ENCODE data around the gene DUOX2.
"Not testable (repeated sequence)": the region's sequence is repeated elsewhere in the genome, so short reads cannot be mapped to it uniquely, and the experiment has no call there.

Gene DUOX2

DNA sequence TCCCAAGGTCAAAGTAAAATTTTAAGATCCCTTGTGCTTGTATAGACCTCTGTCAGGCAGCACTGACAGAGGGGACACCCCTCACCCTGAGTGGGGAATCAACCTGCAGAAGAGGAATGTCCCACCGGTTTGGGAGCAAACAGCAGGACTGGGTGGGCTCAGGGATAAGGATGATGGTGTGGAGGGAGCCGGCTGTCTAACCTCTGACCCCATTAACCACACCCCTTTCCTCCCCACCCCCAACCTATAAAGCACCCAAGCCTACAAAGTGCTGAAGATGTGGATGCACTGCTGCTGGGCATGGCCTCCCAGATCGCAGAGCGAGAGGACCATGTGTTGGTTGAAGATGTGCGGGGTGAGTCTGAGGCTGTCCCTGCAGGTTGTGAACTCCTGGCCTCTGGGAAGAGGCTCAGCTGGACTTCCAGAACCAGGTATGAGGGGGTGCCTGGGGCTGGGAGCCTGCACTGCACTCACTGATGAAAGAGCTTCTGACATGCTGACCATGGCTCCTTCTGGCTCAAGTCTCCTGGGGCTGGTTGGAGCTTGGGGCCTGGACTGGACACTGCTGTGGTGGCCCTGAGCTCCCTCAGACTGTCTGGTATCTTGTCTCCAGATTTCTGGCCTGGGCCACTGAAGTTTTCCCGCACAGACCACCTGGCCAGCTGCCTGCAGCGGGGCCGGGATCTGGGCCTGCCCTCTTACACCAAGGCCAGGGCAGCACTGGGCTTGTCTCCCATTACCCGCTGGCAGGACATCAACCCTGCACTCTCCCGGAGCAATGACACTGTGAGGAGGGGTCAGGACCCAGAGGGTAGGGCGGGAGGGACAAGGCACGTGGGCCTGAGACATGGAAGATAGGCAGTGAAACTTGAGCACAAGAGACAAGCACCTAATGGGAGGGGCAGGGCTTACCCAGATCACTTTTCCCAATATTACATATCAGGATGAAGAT, 25.1 kb upstream of the DUOX2 start:
- no peak for DNase-seq

DNA sequence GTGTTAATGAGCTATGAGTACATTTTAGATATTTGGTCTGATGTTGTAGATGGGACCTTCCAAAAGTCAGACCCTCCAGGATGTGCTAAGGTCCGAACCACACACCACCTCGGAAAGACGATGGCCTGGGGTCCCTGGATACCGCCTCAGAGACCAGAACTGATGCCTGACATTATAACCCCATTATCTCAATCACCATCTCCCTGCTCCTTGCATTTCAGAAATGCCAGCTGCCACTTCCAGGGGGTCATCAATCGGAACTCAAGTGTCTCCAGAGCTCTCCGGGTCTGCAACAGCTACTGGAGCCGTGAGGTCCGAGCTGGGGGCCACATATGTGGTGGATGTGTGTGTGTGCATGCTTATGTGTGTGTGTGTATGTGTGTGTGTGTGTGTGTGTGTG, 23.7 kb upstream of the DUOX2 start:
- DNase-seq, result no peak

DNA sequence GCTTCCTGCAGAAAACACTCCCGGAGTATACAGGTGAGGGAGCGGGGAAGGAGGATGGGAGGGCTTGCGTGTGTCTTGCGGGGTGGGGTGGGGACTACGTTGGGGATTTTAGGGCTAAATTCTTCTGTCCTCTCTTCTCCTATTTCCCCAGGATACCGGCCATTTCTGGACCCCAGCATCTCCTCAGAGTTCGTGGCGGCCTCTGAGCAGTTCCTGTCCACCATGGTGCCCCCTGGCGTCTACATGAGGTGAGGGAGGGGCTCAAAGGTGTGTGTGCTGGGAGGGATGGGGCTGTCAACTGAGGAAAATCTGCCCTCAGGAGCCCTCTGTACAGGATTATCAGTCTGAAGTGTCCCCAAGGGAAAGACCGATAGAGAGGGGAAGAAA, 22.4 kb upstream of the DUOX2 start:
- no peak for DNase-seq

DNA sequence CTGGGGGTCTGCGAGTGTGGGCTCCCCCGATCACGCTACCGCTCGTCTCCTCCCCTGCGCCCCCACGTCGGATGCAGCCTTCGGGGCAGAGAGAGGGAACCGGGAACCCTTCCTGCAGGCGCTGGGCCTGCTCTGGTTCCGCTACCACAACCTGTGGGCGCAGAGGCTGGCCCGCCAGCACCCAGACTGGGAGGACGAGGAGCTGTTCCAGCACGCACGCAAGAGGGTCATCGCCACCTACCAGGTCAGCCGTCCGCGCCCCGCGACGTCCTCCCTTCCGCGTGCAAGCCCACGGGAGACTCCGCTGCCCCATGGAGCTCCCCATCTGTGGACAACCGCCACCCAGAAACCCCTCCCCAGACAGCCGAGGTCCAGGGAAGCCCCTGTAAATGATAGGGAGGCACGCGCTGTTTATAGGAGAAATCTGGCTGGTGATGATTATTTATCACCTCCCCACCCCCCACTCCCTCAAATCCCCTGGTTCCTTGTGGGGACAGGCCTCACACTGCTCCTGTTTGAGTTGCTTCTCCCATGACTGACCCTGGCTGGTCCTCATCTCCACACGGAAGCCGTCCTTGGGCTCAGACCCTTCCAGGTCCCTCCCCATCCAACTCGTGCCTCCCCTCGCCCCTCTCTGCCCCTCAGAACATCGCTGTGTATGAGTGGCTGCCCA, 21.9 kb upstream of the DUOX2 start:
- DNase-seq, result not testable (repeated sequence)

DNA sequence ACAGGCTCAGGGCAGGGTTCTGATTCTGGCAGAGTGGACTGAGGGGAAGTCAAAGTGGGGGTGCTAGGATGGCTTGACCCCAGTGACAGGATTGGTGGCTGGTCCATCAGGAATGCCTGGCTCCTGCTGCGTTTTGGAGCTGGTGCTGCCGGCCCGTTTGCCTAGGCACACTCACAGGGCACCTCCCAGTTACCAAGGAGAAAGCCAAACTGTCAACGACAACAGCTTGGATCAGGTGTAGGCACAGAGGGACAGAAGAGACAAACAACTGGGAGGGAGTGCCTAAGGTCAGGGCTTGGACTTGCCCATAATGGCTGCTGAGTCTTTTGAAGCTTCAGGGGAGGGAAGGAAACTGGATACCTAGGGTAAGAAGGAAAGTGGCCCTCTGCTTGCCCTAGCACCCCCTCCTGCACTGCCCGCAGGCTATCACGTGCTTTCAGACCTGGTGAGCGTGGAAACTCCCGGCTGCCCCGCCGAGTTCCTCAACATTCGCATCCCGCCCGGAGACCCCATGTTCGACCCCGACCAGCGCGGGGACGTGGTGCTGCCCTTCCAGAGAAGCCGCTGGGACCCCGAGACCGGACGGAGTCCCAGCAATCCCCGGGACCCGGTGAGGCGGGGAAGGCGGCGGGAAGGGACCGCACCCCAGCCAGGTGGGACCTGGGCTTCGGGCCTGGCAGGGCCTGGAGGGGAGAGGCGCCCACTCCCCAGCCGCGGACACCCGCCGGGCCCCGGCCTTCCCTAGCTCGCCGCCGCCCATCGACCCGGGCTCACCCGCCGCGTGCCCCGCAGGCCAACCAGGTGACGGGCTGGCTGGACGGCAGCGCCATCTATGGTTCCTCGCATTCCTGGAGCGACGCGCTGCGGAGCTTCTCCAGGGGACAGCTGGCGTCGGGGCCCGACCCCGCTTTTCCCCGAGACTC, 21.0 kb upstream of the DUOX2 start:
- no peak for DNase-seq

DNA sequence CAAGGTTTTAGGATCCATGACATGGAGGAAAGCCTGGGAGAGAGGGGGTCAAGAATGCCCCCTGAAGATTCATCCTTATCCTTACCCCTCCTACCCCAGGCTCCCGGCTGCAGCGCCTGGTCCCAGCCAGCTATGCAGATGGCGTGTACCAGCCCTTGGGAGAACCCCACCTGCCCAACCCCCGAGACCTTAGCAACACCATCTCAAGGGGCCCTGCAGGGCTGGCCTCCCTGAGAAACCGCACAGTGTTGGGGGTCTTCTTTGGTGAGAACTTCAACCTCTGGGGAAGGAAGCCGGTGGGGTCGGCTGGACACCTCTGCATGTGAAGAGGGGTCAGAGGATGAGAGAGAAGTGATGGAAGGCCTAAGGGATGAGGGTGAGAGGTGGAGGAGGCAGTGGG, 20.1 kb upstream of the DUOX2 start:
- no peak for DNase-seq

DNA sequence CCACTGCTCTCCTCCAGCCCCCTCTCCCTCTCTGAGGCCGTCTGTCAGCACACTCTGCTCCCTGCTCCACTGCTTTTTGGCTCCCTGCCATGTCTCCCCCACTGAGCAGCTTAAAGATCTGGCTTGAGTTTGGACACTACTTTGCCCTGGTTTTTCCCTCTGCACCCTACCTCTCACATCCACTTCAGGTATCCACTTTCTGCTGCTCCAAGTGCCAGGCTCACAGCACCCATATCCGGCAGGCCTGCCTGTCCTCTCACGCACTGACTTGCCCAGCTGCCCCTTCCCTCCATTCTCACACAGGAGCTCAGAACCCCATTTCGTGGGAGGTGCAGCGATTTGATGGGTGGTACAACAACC, 19.6 kb upstream of the DUOX2 start:
- DNase-seq, result no peak

DNA sequence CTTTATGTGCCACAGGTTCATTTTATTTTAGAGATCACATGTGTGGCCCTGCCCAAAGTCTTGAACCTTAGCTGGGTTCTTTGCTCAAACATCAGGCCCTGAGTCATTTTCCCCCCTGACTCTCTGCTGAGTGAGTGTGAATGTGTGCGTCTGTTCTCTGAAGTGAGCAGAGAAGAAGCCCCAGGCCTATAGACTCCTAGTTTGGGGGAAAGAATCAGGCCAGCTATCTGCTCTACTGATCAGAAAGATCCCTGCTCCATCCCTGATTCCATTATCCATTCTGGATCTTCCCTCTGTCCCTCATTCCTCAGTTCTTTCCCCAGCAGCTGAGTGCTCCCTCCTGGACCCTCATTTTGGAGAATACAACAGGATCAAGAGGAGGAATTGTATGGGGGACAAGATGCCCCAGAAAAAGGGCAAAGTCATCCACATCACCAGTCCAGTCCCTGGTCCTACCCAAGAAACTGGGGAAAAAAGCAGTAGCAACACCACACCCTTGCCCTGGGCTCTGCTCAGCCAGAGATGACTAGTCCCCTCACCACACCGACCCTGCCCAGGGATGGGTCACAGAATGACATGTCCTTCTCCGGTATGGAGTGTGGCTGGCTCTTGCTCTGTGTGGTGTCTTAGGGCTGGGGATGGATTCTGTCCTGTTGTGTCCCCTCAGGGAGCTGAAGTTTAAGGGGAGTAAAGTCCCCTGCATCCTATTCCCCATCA, 19.0 kb upstream of the DUOX2 start:
- DNase-seq, result no peak

DNA sequence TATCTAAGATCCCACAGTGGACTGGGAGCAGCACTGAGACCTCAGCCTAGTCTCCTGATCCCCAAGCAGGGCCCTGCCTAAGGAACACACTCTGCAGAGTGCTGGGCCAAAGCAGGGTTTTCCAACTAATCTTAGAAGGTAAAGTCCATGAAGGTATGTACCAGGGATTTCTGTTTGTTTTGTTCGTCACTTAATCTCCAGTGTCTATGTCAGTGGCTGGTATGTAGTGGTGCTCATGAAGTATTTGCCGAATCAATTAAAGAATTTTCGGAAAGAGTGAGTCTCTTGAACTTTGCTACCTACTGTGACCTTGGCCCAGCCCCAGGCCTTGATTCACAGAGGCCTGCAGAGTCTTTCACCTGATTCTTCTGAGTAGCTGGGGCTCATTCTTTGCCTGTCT, 17.5 kb upstream of the DUOX2 start:
- no peak for DNase-seq

DNA sequence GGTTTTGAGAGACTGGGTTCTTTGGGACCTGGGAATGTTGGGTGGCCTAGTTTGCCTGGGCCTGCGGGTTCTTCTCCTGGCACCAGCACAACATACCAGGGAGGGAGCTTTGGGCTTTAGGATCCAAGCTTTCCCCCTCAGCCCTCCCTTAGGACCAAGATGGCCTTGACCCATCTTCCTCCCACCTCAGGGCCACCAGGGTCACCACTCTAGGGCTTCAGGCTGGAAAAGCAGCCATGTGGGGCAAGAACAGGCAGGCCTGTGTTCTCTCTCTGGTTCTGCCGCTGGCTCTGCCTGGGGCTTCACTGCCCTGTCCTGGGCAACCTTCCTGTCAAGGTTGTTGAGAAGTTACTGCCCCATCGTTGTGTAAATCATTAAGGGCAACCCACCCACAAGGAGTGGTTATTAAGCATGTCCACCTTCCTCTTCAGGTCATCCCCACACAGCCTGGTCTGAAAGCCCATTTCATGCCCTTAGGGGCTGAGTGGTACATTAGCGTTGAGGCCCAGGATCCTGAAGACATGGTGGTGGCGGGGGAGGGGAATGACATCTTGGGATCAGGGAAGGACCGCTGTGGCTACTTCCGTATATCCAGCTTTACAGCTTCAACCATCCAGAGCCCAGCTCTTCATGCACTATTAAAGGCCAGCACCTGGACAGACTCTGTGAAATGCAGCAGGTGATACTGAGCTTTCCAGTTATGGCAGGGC, 16.5 kb upstream of the DUOX2 start:
- no peak for DNase-seq

DNA sequence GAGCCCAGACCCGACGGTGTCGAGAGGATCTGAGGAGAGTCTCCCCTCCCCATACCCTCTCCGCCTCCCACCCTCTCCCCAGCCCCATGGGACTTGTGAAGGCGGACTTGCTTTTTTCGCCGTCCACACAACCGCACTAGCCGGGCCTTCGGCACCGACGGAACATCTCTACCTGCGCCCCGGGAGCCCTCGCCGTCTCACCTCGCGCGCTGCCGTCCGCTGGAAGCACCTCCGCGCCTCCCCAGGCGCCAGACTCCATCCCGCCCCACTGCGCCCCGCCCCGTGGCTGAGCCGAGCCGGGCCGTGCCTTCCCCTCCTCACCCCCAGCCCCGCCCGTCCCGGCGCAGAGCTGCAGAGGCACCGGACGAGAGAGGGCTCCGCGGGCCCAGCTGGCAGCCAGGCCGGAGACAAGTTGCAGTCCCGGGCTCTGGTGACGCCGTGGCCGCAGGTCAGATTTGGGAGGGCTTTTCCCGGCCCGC, 15.7 kb upstream of the DUOX2 start, which contains the start of the genes DUOX1 and DUOXA1:
DUOX1 (plus strand) TSS at position 344 of the 479 bp plus-strand sequence. CDS start 1,973 bp downstream, outside the sequence.
DUOXA1 (minus strand) TSS at position 229 of the 479 bp plus-strand sequence. CDS start 6,865 bp downstream, outside the sequence.
- no peak for DNase-seq

DNA sequence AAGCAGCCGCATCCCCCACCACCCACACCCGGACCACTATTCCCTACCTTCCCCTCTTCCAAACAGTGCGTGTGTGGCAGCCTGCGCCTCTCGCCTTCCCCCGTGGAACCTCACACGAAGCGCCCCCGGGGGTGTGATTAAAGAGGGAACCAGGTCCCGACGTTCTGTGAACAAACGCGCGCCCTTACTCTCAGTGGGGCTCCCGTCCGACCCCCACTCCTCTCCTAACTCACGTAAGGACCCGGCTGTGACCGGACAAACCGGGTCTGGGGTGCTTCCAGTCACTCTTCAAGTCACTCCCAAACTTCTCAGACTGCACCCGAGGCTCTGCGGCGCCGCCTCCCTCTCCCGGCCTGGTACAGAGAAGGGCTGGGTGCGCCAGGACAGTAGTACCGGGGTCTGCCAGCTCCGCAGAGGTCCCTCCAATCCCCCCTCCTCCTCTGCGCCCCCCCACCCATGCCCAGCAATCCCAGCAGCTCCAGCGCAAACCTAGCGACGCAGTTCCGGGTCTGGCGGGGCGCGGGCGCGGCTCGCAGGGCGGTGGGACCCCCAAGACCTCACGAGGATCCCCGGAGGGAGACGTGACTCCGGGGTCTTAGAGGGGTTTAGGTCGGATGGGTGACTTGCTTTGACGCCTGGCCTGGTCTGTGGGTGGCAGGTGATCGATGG, 15.1 kb upstream of the DUOX2 start:
- DNase-seq, result no peak

DNA sequence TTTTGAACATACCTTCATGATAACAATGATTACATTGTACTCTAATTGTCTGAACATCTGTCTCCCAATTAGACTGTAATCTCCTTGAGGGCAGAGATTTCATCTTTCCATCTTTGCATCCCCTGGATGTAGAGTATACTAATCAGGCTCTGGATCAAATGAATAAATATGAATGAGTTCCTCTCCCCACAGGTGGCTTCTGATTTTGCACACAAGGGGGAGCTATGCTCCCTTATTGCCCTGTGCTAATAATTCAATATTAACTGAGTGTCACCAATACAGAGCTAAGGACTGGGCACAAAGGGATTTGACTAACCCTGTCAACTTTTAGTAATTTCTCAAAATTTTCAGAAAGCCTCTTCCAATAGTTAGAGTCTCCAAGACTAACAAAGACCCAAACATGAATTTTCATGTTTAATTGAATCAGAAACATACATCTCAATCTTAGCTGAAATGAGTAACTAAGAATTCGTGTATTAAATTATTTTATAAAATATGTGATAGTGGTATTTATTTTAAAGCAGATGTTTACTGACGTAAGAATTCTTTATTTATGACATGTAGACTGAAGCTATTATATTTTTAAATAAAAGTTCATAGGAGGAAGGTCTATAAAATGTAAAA, 12.7 kb upstream of the DUOX2 start:
- peak; percentile 69 for DNase-seq

DNA sequence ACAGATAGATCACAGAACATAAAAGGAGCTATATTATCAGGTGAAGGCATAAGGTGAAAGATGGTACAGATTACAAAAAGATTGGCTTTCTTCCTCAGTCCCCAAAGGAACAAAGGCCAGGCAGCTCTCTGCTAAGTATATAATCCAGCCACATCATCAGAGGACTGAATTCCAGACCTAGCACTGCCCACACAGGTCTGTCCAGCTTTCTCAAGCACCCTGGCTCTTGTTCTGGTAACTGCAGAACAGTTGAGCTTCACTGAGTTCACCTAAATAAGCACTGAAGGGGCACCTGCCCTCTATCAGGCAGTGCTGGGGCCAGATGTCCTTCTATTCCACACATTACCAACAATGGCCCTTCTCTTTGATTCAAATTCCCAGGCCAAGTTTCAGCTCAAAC, 9.4 kb upstream of the DUOX2 start:
- no peak for DNase-seq

DNA sequence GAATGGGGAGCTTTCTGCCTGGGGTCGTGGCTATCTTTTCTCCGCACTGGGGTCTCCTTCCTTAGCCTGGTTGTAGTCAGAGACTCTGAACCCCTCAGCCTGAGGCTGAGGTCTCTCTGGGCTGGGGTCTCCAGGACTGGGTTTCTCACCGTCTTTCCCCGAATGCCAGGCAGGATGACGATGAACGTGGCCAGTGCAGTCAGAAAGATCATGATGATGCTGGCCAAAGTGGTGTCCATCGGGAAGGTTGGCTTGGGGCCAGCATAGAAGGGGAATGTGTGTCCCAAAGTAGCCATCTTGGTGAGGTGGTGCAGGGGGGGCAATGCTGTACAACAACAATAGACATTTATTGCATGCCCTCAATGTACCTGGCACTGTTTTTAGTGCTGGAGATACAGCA, 8.7 kb upstream of the DUOX2 start:
- DNase-seq, result no peak

DNA sequence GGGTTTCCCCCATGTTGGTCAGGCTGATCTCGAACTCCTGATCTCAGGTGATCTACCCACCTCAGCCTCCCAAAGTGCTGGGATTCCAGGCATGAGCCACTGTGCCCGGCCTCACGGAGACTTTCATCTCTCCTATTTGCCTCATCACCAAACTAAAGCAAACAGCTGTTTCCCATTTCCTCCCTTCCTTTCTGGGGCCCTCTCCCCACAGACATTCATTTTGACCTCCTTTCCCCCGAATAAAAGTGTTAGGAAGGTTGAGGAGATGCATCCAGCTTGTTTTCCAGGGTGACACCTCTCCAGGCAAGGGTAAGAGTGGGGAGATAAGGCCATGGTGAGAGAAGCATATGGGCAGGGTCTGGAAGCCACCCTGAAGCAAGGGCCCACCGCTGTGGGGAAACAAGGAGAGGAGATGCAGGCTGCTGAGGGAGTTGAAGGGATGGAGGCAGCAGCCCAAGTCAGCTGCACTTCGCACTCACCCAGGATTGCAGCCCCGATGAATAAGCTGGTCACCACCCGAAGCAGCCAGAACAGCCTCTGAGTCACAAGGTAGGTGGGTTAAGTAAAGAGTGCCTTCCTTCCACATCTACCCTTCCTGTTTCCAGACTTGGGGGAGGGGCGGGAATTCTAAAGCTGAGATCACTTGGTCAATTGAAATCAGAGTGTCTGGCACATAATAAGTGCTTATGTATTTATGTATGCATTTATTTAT, 7.9 kb upstream of the DUOX2 start:
- no peak for DNase-seq

DNA sequence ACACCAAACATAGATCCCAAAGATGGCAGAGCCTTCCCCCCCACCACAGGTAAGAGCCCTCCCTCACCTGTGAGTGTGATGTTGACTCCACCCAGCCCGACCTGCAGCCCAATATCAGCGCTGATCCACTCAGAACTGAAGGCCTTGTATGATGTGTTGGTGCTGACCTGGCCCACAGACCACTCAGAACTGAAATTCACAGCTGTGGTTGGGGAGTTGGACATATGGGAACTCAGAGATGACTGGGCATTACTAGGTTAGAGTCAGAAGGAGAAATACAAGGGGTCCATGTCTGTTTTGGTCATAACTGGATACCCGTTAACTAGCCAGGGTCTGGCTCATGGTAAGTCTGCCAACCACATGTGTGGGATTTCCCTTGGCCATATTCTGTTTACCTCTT, 7.0 kb upstream of the DUOX2 start:
- DNase-seq, result no peak

DNA sequence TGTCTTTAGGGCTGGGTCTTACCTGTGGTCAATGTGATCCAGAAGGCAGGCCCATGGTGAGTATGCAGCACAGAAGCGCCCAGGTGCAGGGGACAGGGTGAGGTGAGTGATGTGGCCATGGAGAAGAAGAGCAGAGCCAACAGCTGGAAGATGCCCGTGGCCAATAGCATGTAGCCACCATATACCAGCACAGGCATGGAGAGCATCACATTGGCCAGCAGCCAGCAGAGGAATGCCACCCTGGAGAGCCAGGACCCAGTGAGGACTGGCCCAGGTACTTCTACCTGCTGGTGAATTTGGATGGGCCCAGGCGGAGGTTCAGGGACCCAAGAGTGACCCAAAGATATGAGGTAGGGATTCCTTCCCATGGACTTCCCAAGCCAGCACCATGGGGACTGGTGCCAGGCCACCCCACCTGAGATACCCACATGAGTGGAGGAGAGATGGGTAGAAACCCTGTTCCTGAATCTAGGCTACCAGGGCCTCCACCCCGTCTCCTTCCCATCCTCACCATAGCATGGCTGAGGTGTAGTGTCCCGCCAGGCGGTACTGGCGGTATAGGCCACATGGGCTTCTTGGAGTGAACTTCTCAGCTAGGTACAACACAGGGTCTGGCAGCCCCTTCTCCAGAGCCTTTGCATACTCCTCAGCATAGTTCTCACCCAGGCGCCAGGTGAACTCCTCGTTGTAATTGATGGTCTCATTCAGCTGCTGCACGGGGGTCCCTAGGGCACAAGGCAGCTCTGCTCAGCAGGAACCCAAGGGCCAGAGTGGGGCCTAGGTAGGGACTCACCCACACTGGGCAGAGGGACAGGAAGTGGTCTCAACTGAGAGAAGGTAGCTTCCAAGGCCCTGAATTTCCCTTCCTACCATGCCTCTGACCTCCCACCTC, 6.4 kb upstream of the DUOX2 start:
- no peak for DNase-seq

DNA sequence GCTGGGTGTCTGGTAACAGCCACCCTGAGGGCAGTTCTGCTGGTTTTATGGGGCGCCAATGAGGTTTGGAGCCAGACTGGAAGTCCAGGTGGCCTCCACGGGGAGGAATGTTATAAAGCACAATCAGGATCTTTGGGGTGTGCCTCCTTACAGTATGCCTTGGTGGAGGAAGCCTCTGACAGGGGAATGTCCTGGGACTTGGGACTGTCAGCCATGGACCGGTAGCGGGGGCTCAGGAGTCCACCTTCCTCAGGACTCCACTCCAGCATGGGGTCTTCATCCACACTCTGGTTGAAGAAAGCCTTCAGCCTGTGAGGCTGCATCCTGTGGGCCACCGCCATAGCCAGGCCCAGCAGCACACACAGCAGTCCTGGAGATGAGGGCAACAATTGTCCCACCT, 5.0 kb upstream of the DUOX2 start:
- no peak for DNase-seq
